HG03442 (cell line): ENCODE results near the gene ATP5F1D.

ENCODE experiments used
- ATAC-seq: cut with Tn5 transposase; IDR thresholded peaks from one replicate; pipeline ENCODE4 v1.9.1; 2021; ENCODE audit warnings: mild to moderate bottlenecking, moderate library complexity; ENCODE audit not compliant: unreplicated experiment

The ATP5F1D gene

GRCh38 chr19:1220477-1220930 lies 21.0 kb upstream of the ATP5F1D start:
- ATAC-seq: no peak

- no peak for ATAC-seq
Observed at GRCh38 chr19:1220976-1221903, 20.3 kb upstream of the ATP5F1D start.

DNA sequence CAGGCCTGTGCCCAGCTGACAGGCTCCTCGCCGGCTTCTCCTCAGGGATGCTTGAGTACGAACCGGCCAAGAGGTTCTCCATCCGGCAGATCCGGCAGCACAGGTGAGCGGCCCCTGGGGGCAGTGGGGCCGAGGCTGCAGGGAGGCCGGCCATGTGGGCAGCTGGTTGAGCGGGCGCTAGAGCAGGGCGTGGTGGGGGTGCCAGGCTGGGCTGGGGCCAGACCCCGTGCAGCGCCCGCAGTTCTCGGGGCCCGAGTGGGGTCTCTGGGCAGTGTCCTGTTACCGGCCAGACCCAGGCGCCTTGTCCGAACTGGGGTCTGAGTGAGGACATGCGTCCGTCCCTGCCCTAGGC lies 19.7 kb upstream of the ATP5F1D start:
- ATAC-seq: no peak

DNA sequence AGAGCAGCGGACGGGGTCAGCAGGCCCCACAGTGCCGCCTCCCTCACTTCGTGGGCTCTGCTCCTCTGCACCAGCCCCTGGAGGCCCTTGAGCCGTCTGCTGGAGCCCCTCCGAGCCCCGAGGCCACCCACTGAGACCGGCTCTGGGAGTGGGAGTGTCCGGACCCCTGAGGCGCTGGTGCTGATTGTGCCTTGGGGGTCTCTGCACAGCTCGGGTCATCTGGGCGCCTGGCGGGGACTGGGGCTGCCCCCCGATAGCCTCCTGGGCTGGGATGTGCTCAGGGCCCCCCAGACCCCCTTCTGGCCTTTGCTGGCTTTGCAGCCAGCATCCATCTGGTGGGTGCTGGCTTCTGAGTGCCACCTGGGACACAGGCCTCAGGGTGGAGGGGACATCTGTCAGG lies 19.2 kb upstream of the ATP5F1D start:
- ATAC-seq: no peak

GRCh38 chr19:1223018-1223855 lies 18.3 kb upstream of the ATP5F1D start:
- ATAC-seq: no peak

- no peak for ATAC-seq
Observed at GRCh38 chr19:1224047-1224825, 17.3 kb upstream of the ATP5F1D start.

DNA sequence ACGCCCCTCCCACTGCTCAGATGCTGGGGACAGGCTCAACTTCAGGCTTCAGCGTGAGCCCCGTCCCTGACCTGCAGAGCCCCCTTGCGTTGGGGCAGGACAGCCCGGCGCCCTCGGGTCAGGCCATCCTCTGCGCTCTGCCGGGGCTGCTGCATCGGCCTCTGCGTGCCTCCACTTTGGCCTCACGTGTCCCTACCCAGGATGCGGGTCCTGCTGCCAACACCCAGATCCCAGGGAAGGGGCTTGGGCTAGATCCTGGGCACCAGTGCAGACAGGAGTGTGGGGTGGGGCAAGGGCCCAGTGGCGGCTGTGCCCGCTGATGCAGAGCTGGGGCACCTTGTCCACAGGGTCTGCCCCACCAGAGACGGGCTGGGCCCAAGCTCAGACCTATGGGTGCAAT lies 16.7 kb upstream of the ATP5F1D start:
- no peak for ATAC-seq

GRCh38 chr19:1225440-1226226 lies 15.9 kb upstream of the ATP5F1D start:
- ATAC-seq: no peak

DNA sequence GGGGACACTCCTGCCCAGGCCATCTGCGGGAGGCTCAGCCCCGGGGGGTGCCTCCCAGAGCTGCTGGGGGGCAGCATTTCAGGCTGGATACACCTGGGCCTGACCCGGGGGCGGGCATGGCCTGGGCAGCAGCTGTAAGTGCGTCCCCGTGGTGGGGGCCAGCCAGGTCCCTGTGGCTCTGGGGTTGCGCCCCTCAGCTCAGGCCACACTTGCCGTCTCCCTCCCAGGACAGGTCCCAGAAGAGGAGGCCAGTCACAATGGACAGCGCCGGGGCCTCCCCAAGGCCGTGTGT lies 15.4 kb upstream of the ATP5F1D start:
- no peak for ATAC-seq

DNA sequence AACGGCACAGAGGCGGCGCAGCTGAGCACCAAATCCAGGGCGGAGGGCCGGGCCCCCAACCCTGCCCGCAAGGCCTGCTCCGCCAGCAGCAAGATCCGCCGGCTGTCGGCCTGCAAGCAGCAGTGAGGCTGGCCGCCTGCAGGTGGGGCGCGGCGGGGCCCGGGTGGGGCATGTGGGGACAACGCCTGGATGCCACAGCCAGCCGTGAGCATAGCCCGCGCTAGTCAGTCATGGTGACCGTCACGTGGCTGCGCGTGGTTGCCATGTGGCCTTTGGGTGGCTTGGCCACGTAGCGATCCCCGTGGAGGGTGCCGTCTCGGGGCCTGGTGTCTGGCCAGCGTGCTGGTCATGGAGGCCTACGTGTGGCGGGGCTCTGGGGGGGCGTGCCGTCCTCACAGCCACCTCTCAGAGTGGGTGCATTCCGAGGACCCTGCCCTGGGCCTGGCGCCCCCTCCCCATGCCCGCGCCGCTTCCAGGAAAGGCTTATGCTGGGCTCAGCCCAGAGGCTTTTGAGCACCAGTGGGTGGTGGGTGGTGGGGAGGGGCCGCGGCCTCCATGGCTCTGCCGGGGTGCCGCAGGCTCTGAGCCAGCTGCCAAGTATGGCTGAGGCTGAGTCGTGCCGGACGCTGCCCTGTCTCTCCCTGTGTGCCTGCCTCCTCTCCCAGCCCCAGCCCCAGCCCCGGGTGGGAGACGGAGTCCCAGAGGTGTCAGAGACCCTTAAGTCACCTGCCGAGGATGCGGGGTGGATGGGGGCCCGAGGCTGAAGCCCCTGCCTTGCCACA lies 14.8 kb upstream of the ATP5F1D start:
- ATAC-seq: no peak

DNA sequence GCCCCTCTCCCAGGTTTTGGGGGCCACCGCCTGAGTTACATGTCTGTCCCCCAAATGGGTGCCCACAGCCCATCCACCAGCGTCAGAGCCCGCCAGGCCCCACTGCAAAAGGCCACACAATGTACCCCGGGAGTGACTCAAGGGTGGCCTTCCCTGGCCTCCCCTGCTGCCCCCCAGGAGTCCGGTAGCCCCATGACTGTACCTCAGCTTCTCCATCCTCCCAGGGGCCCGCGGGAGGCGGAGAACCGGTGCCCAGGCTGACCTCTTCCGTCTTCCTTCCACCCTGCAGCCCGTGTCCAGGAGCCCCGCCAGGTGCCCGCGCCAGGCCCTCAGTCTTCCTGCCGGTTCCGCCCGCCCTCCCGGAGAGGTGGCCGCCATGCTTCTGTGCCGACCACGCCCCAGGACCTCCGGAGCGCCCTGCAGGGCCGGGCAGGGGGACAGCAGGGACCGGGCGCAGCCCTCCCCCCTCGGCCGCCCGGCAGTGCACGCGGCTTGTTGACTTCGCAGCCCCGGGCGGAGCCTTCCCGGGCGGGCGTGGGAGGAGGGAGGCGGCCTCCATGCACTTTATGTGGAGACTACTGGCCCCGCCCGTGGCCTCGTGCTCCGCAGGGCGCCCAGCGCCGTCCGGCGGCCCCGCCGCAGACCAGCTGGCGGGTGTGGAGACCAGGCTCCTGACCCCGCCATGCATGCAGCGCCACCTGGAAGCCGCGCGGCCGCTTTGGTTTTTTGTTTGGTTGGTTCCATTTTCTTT lies 14.1 kb upstream of the ATP5F1D start:
- ATAC-seq: no peak

DNA sequence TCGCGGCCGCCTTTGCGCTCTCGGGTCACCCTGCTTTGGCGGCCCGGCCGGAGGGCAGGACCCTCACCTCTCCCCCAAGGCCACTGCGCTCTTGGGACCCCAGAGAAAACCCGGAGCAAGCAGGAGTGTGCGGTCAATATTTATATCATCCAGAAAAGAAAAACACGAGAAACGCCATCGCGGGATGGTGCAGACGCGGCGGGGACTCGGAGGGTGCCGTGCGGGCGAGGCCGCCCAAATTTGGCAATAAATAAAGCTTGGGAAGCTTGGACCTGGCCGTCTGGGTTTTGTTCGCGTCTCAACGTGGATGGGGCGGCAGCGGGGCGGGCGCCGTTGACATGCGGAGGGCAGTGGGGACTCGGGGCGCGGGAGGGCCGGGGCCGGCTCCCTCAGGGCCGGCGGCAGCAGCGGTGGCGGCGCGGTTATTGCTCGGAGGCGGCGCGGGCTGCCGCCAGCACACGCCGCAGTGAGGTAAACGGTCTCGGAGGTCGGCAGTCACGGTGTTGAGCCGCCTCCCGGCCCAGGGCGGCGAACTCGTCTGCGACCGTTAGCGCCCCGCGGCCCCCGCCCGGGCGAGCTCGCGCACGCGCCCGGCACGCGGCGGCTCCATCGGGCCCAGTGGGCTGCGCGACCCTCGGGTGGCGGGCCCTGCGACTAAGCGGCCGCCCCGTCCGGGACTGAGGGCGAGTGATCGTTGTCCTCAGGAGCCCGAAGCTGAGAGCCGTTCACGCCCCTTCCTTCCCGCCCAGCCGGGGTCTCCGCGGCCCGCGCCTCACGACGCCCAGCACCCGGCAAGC lies 13.2 kb upstream of the ATP5F1D start:
- ATAC-seq: no peak

- no peak for ATAC-seq
Observed at GRCh38 chr19:1229056-1229923, 12.3 kb upstream of the ATP5F1D start.

- ATAC-seq: no peak
Observed at GRCh38 chr19:1229924-1230782, 11.4 kb upstream of the ATP5F1D start.

DNA sequence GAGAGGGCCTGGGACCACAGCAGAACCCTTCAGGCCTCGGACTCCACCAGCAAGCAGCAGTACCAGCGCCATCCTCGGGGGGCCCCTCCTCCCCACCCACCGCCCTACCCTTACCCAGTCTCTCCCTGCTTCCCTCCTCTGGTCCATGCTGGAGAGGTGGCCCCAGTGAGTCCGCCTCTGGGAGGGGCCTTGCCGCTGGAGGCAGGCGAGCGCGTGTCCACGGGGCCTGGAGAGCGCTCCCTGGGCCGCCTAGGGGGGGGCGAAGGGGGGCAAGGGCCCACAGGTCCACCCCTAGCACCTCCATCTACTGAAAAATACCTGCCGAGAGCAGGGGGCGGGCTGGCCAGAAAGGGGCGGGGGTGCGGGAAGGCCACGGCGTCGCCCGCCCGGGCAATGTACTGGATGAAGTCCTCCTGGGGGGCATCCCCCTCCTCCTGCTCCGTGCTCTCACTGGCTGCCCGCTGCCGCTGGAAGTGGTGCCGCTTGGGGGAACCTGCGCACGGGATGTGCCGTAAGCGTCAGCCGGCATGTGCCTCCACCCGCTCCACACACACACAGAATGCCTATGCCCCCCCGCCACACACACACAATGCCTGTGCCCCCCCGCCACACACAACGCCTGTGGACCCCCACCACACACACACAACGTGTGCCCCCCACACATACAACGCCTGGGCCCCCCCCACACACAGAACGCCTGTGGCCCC lies 10.6 kb upstream of the ATP5F1D start:
- no peak for ATAC-seq
